ENCODE data around the gene LITAF.

GRCh38 chr16:11624636-11625607 is 38.2 kb upstream of the LITAF start:
- TF ChIP-seq CTCF (conservative IDR thresholded peaks at IDR 0.05; ENCODE audit: low read length) (no peak), EZH2phosphoT487 (IDR thresholded peaks at IDR 0.05; ENCODE audit: borderline replicate concordance) (no peak)

Data from Loucy (cell line).